Panc1 (cell line): ENCODE data around the gene GBF1. TPM values are rescaled to one million over a fixed set of nuclear protein-coding genes. Genes with fewer than 3 reads are reported as not detected.

Experiments used
- ATAC-seq: fragments of 200-7000 bp; cut with Tn5 transposase; 2 replicates; pipeline ENCODE4 v1.9.1; 2020; ENCODE audit warnings: mild to moderate bottlenecking, moderate library complexity
- BruUV-seq: library from RNA; stranded (reverse); fragments of 400-500 nt; replicated peaks from 2 replicates; lab custom pipeline; 2021; lab: Mats Ljungman, UMichigan
- CTCF ChIA-PET: fragments of 300-600 bp; sonication (Branson Sonifier 250); formaldehyde crosslinking; loops from one replicate; lab custom pipeline; 2022; ENCODE audit warnings: antibody characterized with exemption; lab: Charles Lee
- POLR2A ChIA-PET: fragments of 300-600 bp; sonication (Branson Sonifier 250); formaldehyde crosslinking; loops from one replicate; lab custom pipeline; 2022; ENCODE audit warnings: antibody characterized with exemption; lab: Charles Lee
- DNase-seq: peaks from one replicate; pipeline ENCODE4 v3.0.0-alpha.2; 2010; ENCODE audit warnings: low read depth, low spot score
- H3K27ac ChIP-seq: 2 replicates; pipeline ENCODE4 v1.5.1; 2011; ENCODE audit warnings: mild to moderate bottlenecking, low read length, inconsistent platforms
- H3K27me3 ChIP-seq: fragments of 200-500 bp; sonication (Bioruptor generic); 2 replicates; pipeline ENCODE4 v1.6.0; 2014; ENCODE audit warnings: low read length, inconsistent platforms; ENCODE audit not compliant: control insufficient read depth, insufficient read depth
- H3K36me3 ChIP-seq: fragments of 200-500 bp; sonication (Bioruptor generic); 2 replicates; pipeline ENCODE4 v1.5.1; 2014; ENCODE audit warnings: inconsistent platforms, mild to moderate bottlenecking, low read length, moderate library complexity; ENCODE audit not compliant: control insufficient read depth, insufficient read depth
- H3K4me1 ChIP-seq: 2 replicates; pipeline ENCODE4 v1.5.1; 2011; ENCODE audit warnings: inconsistent platforms, mild to moderate bottlenecking, low read length, moderate library complexity; ENCODE audit not compliant: control insufficient read depth, insufficient read depth
- H3K4me3 ChIP-seq, 2 experiments: 2 replicates each; pipeline ENCODE4 v1.5.1; 2011 to 2012; ENCODE audit warnings: low read depth in 2 of 2, low read length in 2 of 2, mild to moderate bottlenecking in 2 of 2, inconsistent platforms in 1 of 2, moderate library complexity in 1 of 2
- H3K9me3 ChIP-seq: fragments of 200-500 bp; sonication (Bioruptor generic); 2 replicates; pipeline ENCODE4 v1.5.1; 2014; ENCODE audit warnings: low read depth, mild to moderate bottlenecking, inconsistent platforms, low read length, moderate library complexity; ENCODE audit not compliant: control insufficient read depth, insufficient read depth
- CTCF ChIP-seq: fragments of 450-650 bp; IDR thresholded peaks from 2 replicates; pipeline ENCODE4 v1.5.1; 2017; ENCODE audit warnings: mild to moderate bottlenecking
- POLR2AphosphoS5 ChIP-seq: IDR thresholded peaks from 2 replicates; pipeline ENCODE4 v1.6.1; 2012; ENCODE audit warnings: mild to moderate bottlenecking, low read depth, low read length, moderate library complexity
- REST ChIP-seq, 2 experiments: IDR thresholded peaks; 2 replicates each; pipeline ENCODE4 v1.6.1; 2011 to 2012; ENCODE audit warnings: low read depth in 2 of 2, control low read depth in 1 of 2, low read length in 1 of 2, mild to moderate bottlenecking in 1 of 2, moderate library complexity in 1 of 2; ENCODE audit not compliant: insufficient read depth in 1 of 2
- SIN3A ChIP-seq: IDR thresholded peaks from 2 replicates; pipeline ENCODE4 v1.6.1; 2012; ENCODE audit warnings: low read depth, mild to moderate bottlenecking, low read length, moderate library complexity, borderline replicate concordance; ENCODE audit not compliant: insufficient read depth
- TCF7L2 ChIP-seq: IDR thresholded peaks from 2 replicates; pipeline ENCODE4 v1.6.1; 2011; ENCODE audit warnings: mild to moderate bottlenecking, low read depth, low read length, inconsistent platforms
- in situ Hi-C: cut with HindIII; loops from 2 replicates; pipeline ENCODE4 v1.10.0; 2016; ENCODE audit warnings: low sequenced_read_pairs, low pct_unique_long_range_greater_than_20kb
- intact Hi-C: fragments of 100-400 bp; cut with micrococcal nuclease; formaldehyde crosslinking; loops from one replicate; pipeline ENCODE4 v1.10.0; 2022; ENCODE audit not compliant: unreplicated experiment
- total RNA-seq: library from RNA; stranded (reverse); gene quantifications from one replicate; pipeline ENCODE4 v1.2.1, GENCODE V29; 2021; ENCODE audit not compliant: unreplicated experiment

GBF1 gene
- total RNA-seq, 1 experiment from 2014 or later = 65.0 TPM

DNA sequence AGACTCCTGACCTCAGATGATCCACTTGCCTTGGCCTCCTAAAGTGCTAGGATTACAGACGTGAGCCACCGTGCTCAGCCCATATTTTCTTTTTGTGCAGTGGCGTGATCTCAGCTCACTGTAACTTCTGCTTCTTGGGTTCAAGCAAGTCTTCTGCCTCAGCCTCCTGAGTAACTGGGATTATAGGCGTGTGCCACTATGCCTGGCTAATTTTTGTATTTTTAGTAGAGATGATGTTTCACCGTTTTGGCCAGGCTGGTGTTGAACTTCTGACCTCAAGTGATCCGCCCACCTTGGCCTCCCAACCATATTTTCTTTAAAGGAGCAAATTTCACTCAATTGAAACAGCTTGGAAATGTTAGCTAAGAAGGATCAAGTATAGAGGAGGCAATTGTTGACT is 16.5 kb downstream of the GBF1 start:
- peaks cover 12% of the 10 kb centered on the region for H3K36me3 ChIP-seq
- TF ChIP-seq REST (IDR thresholded peaks at IDR 0.05; ENCODE audit: insufficient read depth in 1 of 2, low read depth in 2 of 2, low read length in 1 of 2) = no peak
- TF ChIP-seq TCF7L2 = no peak
- no peak for TF ChIP-seq POLR2AphosphoS5
- TF ChIP-seq SIN3A = no peak
- no peak for TF ChIP-seq CTCF
- ChIA-PET CTCF (interaction anchor here (0.7 kb wide), 1 partner anchor 25 kb away, joined by 4 read pairs; no protein-coding TSS in a partner anchor), POLR2A (interaction anchor here (0.7 kb wide), 2 partner anchors 32 to 395 kb away, joined by 3 read pairs; no protein-coding TSS in a partner anchor)
- DNase-seq = no peak
- no peak overlapping the region for H3K4me3 ChIP-seq
- no peak overlapping the region for H3K27ac ChIP-seq
- no peaks in the 10 kb centered on the region for H3K4me1 ChIP-seq
- no TSS peak for BruUV-seq
- ATAC-seq = no peak
- intact Hi-C loops (no loop called here), in situ Hi-C loops (no loop called here)
- no peaks in the 10 kb centered on the region for H3K9me3 ChIP-seq
- no peaks in the 10 kb centered on the region for H3K27me3 ChIP-seq

DNA sequence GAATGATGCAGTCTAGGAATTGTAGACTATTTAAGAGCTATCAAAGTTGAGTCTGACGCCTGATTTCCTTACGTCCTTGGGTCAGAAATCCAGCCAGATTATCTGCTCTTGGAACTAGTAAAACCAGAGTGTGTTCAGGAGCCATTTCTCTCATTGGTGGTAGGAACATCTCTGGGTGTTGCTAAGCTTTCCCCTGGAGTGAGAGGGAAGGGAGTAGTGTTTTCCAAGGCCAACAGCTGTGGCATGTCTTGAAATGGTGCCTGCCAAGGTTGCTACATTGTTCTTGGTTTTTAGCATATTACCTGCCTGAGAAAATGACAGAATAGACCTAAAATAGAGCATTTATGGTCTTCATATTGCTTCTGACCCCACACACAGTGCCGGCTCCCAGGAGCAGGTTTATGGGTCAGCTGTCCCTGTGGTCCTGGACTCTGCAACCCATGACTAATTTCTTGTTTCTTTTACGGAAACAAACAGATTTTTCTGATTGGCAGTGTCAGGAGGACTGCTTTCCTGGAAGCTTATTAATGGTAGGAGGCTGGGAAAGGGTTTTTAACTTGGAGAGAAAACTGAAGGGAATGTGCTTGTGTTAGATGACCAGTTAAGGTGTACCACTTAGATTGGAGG is 17.5 kb downstream of the GBF1 start:
- Histone ChIP-seq H3K36me3 (peaks cover 12% of the 10 kb centered on the region), H3K27ac (no peak overlapping the region), H3K9me3 (no peaks in the 10 kb centered on the region), H3K4me1 (no peaks in the 10 kb centered on the region), H3K4me3 (no peak overlapping the region), H3K27me3 (no peaks in the 10 kb centered on the region)
- no peak for TF ChIP-seq REST (IDR thresholded peaks at IDR 0.05; ENCODE audit: insufficient read depth in 1 of 2, low read depth in 2 of 2, low read length in 1 of 2)
- no peak for TF ChIP-seq CTCF
- no peak for TF ChIP-seq POLR2AphosphoS5
- ChIA-PET POLR2A (interaction anchor here (0.7 kb wide), 2 partner anchors 31 to 394 kb away, joined by 3 read pairs; no protein-coding TSS in a partner anchor), CTCF (no interaction called here)
- BruUV-seq = no TSS peak
- intact Hi-C loops = no loop called here
- DNase-seq (no peak), ATAC-seq (no peak)
- in situ Hi-C loops = no loop called here
